Sciatic nerve (tissue), 1 donor: Measurements from ENCODE around the gene OR1L6. TPM values are rescaled to one million over a fixed set of nuclear protein-coding genes. Genes with fewer than 3 reads are reported as not detected.

Experiments used
- total RNA-seq: library from RNA; stranded (reverse); fragmentation: NEBNext Ultra II Directional; extraction: Animal tissue kit (Norgen Biotek cat#: 25700); gene quantifications from one replicate; pipeline ENCODE4 v1.2.1, GENCODE V29; 2021
- donor health status: DM: no; HTN: no; CAD: no.

OR1L6 gene
- total RNA-seq, 1 donor from 2014 or later, result not detected

Other genes with a start within 250 kb of the OR1L6 start
- gene OR1J2, start 231.5 kb upstream of the OR1L6 start, total RNA-seq, result not detected
- gene OR1J4, start 223.2 kb upstream of the OR1L6 start, total RNA-seq, result not detected
- gene OR1N1, start 215.0 kb upstream of the OR1L6 start, total RNA-seq, result not detected
- not detected for gene OR1N2, start 189.2 kb upstream of the OR1L6 start, total RNA-seq
- 0.85 TPM for gene OR1L8, start 158.9 kb upstream of the OR1L6 start, total RNA-seq
- not detected for gene OR1Q1, start 127.6 kb upstream of the OR1L6 start, total RNA-seq
- gene OR1B1, start 84.7 kb upstream of the OR1L6 start, total RNA-seq, result 0.36 TPM
- not detected for gene OR1L1, start 80.6 kb upstream of the OR1L6 start, total RNA-seq
- gene OR1L3, start 67.2 kb upstream of the OR1L6 start, total RNA-seq, result not detected
- gene OR1L4, start 18.3 kb upstream of the OR1L6 start, total RNA-seq, result not detected
- not detected for gene OR5C1, start 46.6 kb downstream of the OR1L6 start, total RNA-seq
- gene OR1K1, start 57.8 kb downstream of the OR1L6 start, total RNA-seq, result not detected
- gene PDCL, start 86.3 kb downstream of the OR1L6 start, total RNA-seq, result 21.9 TPM
- gene RC3H2, start 163.1 kb downstream of the OR1L6 start, total RNA-seq, result 62.7 TPM
- 9.5 TPM for gene ZBTB6, start 171.0 kb downstream of the OR1L6 start, total RNA-seq
- 10.0 TPM for gene ZBTB26, start 189.2 kb downstream of the OR1L6 start, total RNA-seq
- 96.0 TPM for gene RABGAP1, start 198.7 kb downstream of the OR1L6 start, total RNA-seq